ENCODE results near the gene RABGGTB. TPM values are rescaled to one million over a fixed set of nuclear protein-coding genes. Genes with fewer than 3 reads are reported as not detected.

Gene RABGGTB
- total RNA-seq, 1 experiment from 2014 or later, result 162 TPM

DNA sequence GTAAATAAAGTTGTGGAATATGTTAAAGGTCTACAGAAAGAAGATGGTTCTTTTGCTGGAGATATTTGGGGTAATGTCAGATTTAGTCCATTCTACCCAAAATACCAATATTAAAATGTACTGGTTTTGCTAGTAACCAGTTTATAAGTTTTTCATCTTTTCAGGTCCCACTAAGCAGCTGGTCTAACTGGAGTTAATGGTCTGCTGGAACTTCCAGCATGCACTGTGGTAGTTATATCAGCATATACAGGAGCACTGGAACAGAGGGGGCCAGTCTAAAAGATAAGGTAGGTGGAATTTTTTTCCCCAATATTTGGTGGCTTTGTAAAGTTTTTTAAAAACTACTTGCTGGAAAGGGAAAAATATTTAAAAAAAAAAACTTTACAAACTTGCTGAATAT lies 3.9 kb downstream of the RABGGTB start:
- H3K4me1 ChIP-seq (ENCODE audit: insufficient read depth, low read length), result no peaks in the 10 kb centered on the region
- peak overlapping the region; percentile 41 for H3K4me2 ChIP-seq (ENCODE audit: insufficient read depth, insufficient read length, low read length)
- no peak overlapping the region for H2BK5ac ChIP-seq (ENCODE audit: insufficient read length, low read length)
- H3K4me1 Mint-ChIP-seq, result peaks cover 37 to 40% of the 10 kb centered on the region in 2 experiments
- peaks cover 28% of the 10 kb centered on the region; the same call in 1 of the 2 replicates for H3K79me2 ChIP-seq (ENCODE audit: insufficient read depth, low read length)
- H4K5ac ChIP-seq (ENCODE audit: insufficient read length, low read depth, low read length), result no peak overlapping the region
- H2BK20ac ChIP-seq (ENCODE audit: low read depth, low read length, poor library complexity, severe bottlenecking), result no peak overlapping the region
- H2BK120ac ChIP-seq (ENCODE audit: low read depth, low read length, poor library complexity, severe bottlenecking), result no peak overlapping the region
- no peaks in the 10 kb centered on the region for H4K20me1 ChIP-seq (ENCODE audit: control insufficient read depth, insufficient read depth, insufficient read length)
- H3K14ac ChIP-seq (ENCODE audit: insufficient read depth, low read length), result no peak overlapping the region
- peak overlapping the region; percentile 35 for H3K9ac ChIP-seq (ENCODE audit: extremely low read depth, insufficient read length, low read length)
- no peak for DNase-seq
- H3K4ac ChIP-seq (ENCODE audit: low read depth, low read length), result no peak overlapping the region
- H3K27me3 Mint-ChIP-seq (ENCODE audit: low read depth), result no peaks in the 10 kb centered on the region
- H3K9me3 Mint-ChIP-seq, result no peaks in the 10 kb centered on the region
- no peak overlapping the region for H3K18ac ChIP-seq (ENCODE audit: insufficient read length, low read depth, low read length)
- H3K36me3 Mint-ChIP-seq (ENCODE audit: insufficient read depth in 1 of 3, low read depth in 3 of 3), result peaks cover 74 to 89% (median 85%) of the 10 kb centered on the region in 3 experiments
- peak overlapping the region; percentile 98 to 99 for H3K4me3 Mint-ChIP-seq
- H3K23me2 ChIP-seq (ENCODE audit: insufficient read length, low read depth, low read length, poor library complexity, severe bottlenecking), result peaks cover 10% of the 10 kb centered on the region
- H3K27ac Mint-ChIP-seq, result peak overlapping the region in 2 of 3 experiments; percentile 81 to 94; a peak in 3 of 7 replicates
- H2AK5ac ChIP-seq (ENCODE audit: insufficient read length, low read length), result no peak overlapping the region
- no peak overlapping the region for H4K91ac ChIP-seq (ENCODE audit: insufficient read length, low read depth, low read length)
- H2AFZ ChIP-seq (ENCODE audit: low read length), result no peak overlapping the region
- H2BK12ac ChIP-seq (ENCODE audit: insufficient read length, low read depth, low read length), result no peak overlapping the region
- TF ChIP-seq, protein P1, sequence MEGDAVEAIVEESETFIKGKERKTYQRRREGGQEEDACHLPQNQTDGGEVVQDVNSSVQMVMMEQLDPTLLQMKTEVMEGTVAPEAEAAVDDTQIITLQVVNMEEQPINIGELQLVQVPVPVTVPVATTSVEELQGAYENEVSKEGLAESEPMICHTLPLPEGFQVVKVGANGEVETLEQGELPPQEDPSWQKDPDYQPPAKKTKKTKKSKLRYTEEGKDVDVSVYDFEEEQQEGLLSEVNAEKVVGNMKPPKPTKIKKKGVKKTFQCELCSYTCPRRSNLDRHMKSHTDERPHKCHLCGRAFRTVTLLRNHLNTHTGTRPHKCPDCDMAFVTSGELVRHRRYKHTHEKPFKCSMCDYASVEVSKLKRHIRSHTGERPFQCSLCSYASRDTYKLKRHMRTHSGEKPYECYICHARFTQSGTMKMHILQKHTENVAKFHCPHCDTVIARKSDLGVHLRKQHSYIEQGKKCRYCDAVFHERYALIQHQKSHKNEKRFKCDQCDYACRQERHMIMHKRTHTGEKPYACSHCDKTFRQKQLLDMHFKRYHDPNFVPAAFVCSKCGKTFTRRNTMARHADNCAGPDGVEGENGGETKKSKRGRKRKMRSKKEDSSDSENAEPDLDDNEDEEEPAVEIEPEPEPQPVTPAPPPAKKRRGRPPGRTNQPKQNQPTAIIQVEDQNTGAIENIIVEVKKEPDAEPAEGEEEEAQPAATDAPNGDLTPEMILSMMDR (conservative IDR thresholded peaks at IDR 0.05), result no peak
- no peak overlapping the region for H3K56ac ChIP-seq (ENCODE audit: insufficient read length, low read depth, low read length)
- no peak overlapping the region for H3T11ph ChIP-seq (ENCODE audit: low read length)
- H3K27me3 ChIP-seq (ENCODE audit: insufficient read depth, low read length), result no peaks in the 10 kb centered on the region
- no peaks in the 10 kb centered on the region for H3K79me1 ChIP-seq (ENCODE audit: insufficient read depth, low read depth, low read length, poor library complexity, severe bottlenecking)
- H3K27ac ChIP-seq (ENCODE audit: insufficient read length, low read depth, low read length), result no peak overlapping the region
- no peak overlapping the region for H2BK15ac ChIP-seq (ENCODE audit: low read depth, low read length)
- no peak overlapping the region for H4K8ac ChIP-seq (replicated peaks; ENCODE audit: insufficient read length, low read depth, low read length)
- no peak overlapping the region for H3K23ac ChIP-seq (ENCODE audit: insufficient read length, low read depth, low read length)
- H3K9me3 ChIP-seq (ENCODE audit: control insufficient read depth, low read depth, low read length), result no peaks in the 10 kb centered on the region
